SK-N-SH (cell line): ENCODE results near the gene ARHGEF11.
"Not testable (repeated sequence)": the region's sequence is repeated elsewhere in the genome, so short reads cannot be mapped to it uniquely, and the experiment has no call there.

Experiments
- EP300 ChIP-seq, 2 experiments: IDR thresholded peaks; 2 replicates each; pipeline versions ENCODE4 v1.4.0 to v1.6.1; 2012; ENCODE audit warnings: borderline replicate concordance in 1 of 2, low read depth in 1 of 2, low read length in 1 of 2
- NRF1 ChIP-seq: IDR thresholded peaks from 2 replicates; pipeline ENCODE4 v1.6.1; 2012; ENCODE audit warnings: low read depth, mild to moderate bottlenecking, low read length
- POLR2AphosphoS5 ChIP-seq: IDR thresholded peaks from 2 replicates; pipeline ENCODE4 v1.6.1; 2012; ENCODE audit warnings: low read depth, low read length
- TEAD4 ChIP-seq: IDR thresholded peaks from 2 replicates; pipeline ENCODE4 v1.4.0; 2012; ENCODE audit warnings: mild to moderate bottlenecking, borderline replicate concordance; ENCODE audit not compliant: insufficient read depth
- TF ChIP-seq, protein P1 (sequence below): fragments of 200-600 bp; sonication (generic); IDR thresholded peaks from 2 replicates; pipeline ENCODE4 v1.6.1; 2017; ENCODE audit warnings: antibody characterized with exemption, mild to moderate bottlenecking, moderate library complexity
- TF ChIP-seq, protein P2 (sequence below): IDR thresholded peaks from 2 replicates; pipeline ENCODE4 v1.4.0; 2012; ENCODE audit warnings: low read depth

DNA sequence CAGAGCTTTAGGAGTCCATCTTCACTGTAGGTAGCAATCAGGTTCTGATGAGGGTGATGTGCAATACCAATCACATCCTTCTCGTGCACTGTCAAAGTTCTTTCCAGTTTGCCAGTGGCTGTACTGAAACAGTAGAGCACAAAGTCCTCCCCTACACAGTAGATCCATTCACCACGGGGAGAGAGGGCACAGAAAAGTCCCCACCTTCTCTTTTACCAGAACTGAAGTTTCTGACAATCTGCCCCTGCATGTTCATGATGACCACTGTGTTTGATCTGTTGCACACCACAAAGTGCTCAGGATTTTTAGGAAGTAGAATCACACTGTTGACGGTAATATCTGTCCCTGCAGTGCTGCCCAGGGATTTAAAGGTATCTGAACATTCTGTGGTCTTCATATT, 13.7 kb upstream of the ARHGEF11 start:
- TF ChIP-seq, protein P1, sequence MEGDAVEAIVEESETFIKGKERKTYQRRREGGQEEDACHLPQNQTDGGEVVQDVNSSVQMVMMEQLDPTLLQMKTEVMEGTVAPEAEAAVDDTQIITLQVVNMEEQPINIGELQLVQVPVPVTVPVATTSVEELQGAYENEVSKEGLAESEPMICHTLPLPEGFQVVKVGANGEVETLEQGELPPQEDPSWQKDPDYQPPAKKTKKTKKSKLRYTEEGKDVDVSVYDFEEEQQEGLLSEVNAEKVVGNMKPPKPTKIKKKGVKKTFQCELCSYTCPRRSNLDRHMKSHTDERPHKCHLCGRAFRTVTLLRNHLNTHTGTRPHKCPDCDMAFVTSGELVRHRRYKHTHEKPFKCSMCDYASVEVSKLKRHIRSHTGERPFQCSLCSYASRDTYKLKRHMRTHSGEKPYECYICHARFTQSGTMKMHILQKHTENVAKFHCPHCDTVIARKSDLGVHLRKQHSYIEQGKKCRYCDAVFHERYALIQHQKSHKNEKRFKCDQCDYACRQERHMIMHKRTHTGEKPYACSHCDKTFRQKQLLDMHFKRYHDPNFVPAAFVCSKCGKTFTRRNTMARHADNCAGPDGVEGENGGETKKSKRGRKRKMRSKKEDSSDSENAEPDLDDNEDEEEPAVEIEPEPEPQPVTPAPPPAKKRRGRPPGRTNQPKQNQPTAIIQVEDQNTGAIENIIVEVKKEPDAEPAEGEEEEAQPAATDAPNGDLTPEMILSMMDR = not testable (repeated sequence)
- TF ChIP-seq, protein P2, sequence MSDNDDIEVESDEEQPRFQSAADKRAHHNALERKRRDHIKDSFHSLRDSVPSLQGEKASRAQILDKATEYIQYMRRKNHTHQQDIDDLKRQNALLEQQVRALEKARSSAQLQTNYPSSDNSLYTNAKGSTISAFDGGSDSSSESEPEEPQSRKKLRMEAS = not testable (repeated sequence)
- TF ChIP-seq NRF1; POLR2AphosphoS5; TEAD4; EP300 (IDR thresholded peaks at IDR 0.05; ENCODE audit: borderline replicate concordance in 1 of 2, low read depth in 1 of 2, low read length in 1 of 2): not testable (repeated sequence)
